Measurements from ENCODE around the gene IGFALS.

IGFALS gene

DNA sequence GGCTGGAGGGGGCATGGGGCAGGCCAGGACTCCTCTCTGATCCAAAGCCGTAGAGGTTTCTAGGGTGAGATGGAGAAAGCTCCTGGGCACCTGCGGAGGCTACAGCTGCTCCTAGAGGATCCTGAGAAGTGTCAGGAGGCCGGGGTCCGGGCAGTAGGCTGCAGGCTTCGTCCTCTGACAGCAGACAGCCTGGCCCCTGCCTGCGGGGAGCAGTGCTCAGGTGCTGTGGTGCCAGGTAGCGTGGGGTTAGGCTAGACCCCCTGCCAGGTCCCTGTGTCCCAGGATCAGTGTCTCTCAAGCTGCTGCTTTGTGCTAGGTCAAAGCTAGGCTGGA lies 19.1 kb downstream of the IGFALS start:
- Histone ChIP-seq H3K9me2 (replicated peaks; ENCODE audit: insufficient read depth, low read length) (no peaks in the 10 kb centered on the region), H3F3A (ENCODE audit: insufficient read depth, low read length) (peaks cover 13% of the 10 kb centered on the region), H3K36me3 (replicated peaks; ENCODE audit: insufficient read depth, low read length) (no peaks in the 10 kb centered on the region), H3K4me1 (ENCODE audit: low read length) (0 out of 2 replicates have a peak, but pooled peaks cover 3% of the 10 kb centered on the region), H3K27me3 (replicated peaks; ENCODE audit: insufficient read depth, low read length) (no peaks in the 10 kb centered on the region), H3K79me2 (ENCODE audit: low read length) (peaks cover 48% of the 10 kb centered on the region), H2AFZ (ENCODE audit: low read length) (no peak overlapping the region), H4K20me1 (ENCODE audit: insufficient read depth, low read length) (no peaks in the 10 kb centered on the region), H3K27ac (ENCODE audit: low read length) (no peak overlapping the region), H3K4me3 (ENCODE audit: low read length) (peak overlapping the region; percentile 96), H3K9ac (ENCODE audit: low read length) (peak overlapping the region; percentile 98; the same call in 1 of the 2 replicates), H3K4me2 (ENCODE audit: low read depth, low read length) (peak overlapping the region; percentile 94; the same call in 1 of the 2 replicates), H3K9me3 (replicated peaks; ENCODE audit: insufficient read depth, low read length) (no peaks in the 10 kb centered on the region)
- TF ChIP-seq CTCF (IDR thresholded peaks at IDR 0.05; ENCODE audit: low read length) (no peak), EZH2phosphoT487 (IDR thresholded peaks at IDR 0.05; ENCODE audit: low read length) (no peak), EZH2 (optimal IDR thresholded peaks at IDR 0.05; ENCODE audit: low read depth, low read length) (no peak)
- no peak for DNase-seq

DNA sequence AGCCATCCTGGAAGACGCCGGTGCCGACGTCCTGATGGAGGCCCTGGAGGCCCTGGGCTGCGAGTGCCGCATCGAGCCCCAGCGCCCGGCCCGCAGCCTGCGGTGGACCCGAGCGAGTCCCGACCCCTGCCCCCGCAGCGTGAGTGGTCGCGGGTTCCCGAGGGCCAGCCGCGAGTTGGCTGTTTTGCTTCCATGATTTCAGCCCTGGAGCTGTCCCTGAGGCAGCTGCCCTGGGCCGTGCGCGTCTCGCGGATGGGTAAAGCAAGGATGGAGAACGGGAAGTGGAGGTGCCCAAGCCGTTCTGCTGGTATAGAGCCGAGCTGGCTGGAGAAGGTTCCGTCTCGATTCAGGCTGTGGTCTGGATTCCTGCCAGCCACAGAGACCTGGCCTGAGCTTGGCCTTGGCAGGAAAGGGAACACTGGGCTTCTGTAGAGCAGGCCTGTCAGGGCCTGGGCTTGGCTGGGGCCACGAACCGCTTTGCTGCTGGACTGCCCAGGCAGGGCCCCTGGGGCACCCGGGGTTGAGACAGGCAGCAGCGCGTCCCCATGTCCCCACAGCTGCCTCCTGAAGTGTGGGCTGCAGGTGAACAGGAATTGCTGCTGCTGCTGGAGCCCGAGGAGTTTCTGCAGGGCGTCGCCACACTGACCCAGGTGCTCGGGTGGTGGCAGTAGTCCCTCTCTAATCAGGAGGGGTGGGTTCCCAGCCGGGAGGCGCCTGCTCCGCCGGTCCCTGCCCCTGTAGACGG lies 19.6 kb downstream of the IGFALS start:
- Histone ChIP-seq H3K36me3 (replicated peaks; ENCODE audit: insufficient read depth, low read length) (no peaks in the 10 kb centered on the region), H3K4me3 (ENCODE audit: low read length) (peak overlapping the region; percentile 96), H3K9me2 (replicated peaks; ENCODE audit: insufficient read depth, low read length) (no peaks in the 10 kb centered on the region), H3K4me1 (ENCODE audit: low read length) (0 out of 2 replicates have a peak, but pooled peaks cover 3% of the 10 kb centered on the region), H3K27me3 (replicated peaks; ENCODE audit: insufficient read depth, low read length) (no peaks in the 10 kb centered on the region), H3K4me2 (ENCODE audit: low read depth, low read length) (peak overlapping the region; percentile 94), H2AFZ (ENCODE audit: low read length) (peak overlapping the region; percentile 81), H3K79me2 (ENCODE audit: low read length) (peaks cover 45% of the 10 kb centered on the region), H4K20me1 (ENCODE audit: insufficient read depth, low read length) (no peaks in the 10 kb centered on the region), H3K9me3 (replicated peaks; ENCODE audit: insufficient read depth, low read length) (no peaks in the 10 kb centered on the region), H3K27ac (ENCODE audit: low read length) (peak overlapping the region; percentile 90; the same call in 1 of the 2 replicates), H3F3A (ENCODE audit: insufficient read depth, low read length) (peaks cover 13% of the 10 kb centered on the region), H3K9ac (ENCODE audit: low read length) (peak overlapping the region; percentile 98)
- no peak for DNase-seq
- no peak for TF ChIP-seq EZH2 (optimal IDR thresholded peaks at IDR 0.05; ENCODE audit: low read depth, low read length)
- TF ChIP-seq EZH2phosphoT487 (IDR thresholded peaks at IDR 0.05; ENCODE audit: low read length): no peak
- TF ChIP-seq CTCF (IDR thresholded peaks at IDR 0.05; ENCODE audit: low read length): no peak

DNA sequence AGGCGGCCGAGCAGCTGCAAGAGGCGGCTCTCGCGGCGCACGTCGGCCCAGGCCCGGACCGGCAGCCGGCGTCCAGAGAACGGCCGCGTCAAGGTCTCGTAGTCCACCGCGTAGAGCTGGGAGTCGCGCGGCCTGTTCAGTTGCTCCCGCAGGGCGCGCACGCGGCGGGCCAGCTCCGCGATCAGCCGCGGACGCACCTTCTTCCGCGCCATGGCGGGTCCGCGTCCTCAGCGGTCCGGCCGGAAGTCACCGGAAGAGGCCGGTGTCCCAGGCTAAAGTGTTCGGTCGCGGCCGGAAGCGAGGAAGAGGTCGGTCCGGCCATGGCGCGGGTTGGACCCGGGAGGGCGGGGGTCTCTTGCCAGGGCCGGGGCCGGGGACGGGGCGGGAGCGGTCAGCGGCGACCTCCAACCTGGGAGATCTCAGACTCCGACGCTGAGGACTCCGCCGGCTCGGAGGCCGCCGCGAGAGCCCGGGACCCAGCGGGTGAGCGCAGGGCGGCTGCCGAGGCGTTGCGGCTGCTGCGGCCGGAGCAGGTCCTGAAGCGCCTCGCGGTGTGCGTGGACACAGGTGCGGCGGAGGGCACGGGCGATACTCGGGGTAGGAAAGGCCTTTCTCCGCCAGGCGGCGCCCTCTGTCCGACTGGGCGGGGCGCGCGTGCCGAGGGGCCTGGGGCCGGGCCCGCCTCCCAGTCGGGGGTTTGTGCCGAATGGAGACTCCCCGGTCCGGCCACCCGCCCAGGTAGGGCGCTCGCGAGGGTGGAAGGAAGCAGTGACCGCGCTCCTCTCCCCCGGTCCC lies 20.4 kb downstream of the IGFALS start, which contains the start of gene MRPS34:
Gene MRPS34 (minus strand): TSS at position 227 of the 795 bp plus-strand sequence. CDS start 15 bp downstream, at position 212.
- no peaks in the 10 kb centered on the region for H3K36me3 ChIP-seq (replicated peaks; ENCODE audit: insufficient read depth, low read length)
- H3K9ac ChIP-seq (ENCODE audit: low read length): peak within 1 kb of the TSS; percentile 98
- H3K27ac ChIP-seq (ENCODE audit: low read length): peak within 1 kb of the TSS; percentile 90
- peak within 1 kb of the TSS; percentile 96 for H3K4me3 ChIP-seq (ENCODE audit: low read length)
- H3F3A ChIP-seq (ENCODE audit: insufficient read depth, low read length): peaks cover 13% of the 10 kb centered on the region
- no peaks in the 10 kb centered on the region for H3K27me3 ChIP-seq (replicated peaks; ENCODE audit: insufficient read depth, low read length)
- H4K20me1 ChIP-seq (ENCODE audit: insufficient read depth, low read length): no peaks in the 10 kb centered on the region
- H3K9me3 ChIP-seq (replicated peaks; ENCODE audit: insufficient read depth, low read length): no peaks in the 10 kb centered on the region
- H3K4me1 ChIP-seq (ENCODE audit: low read length): 0 out of 2 replicates have a peak, but pooled peaks cover 3% of the 10 kb centered on the region
- no peaks in the 10 kb centered on the region for H3K9me2 ChIP-seq (replicated peaks; ENCODE audit: insufficient read depth, low read length)
- H3K79me2 ChIP-seq (ENCODE audit: low read length): peaks cover 45% of the 10 kb centered on the region
- H3K4me2 ChIP-seq (ENCODE audit: low read depth, low read length): peak within 1 kb of the TSS; percentile 94
- peak within 1 kb of the TSS; percentile 81 for H2AFZ ChIP-seq (ENCODE audit: low read length)
- TF ChIP-seq EZH2 (optimal IDR thresholded peaks at IDR 0.05; ENCODE audit: low read depth, low read length) (no peak), CTCF (IDR thresholded peaks at IDR 0.05; ENCODE audit: low read length) (peak; percentile 75), EZH2phosphoT487 (IDR thresholded peaks at IDR 0.05; ENCODE audit: low read length) (no peak)
- peak; percentile 88 for DNase-seq

Measured in MM.1S (cell line).